GM19455 (cell line): ENCODE results near the gene AMER1.

Source experiments
- ATAC-seq: cut with Tn5 transposase; IDR thresholded peaks from one replicate; pipeline ENCODE4 v1.9.1; 2021; ENCODE audit not compliant: unreplicated experiment

AMER1 gene

GRCh38 chrX:64186974-64187761 lies 18.3 kb downstream of the AMER1 start:
- ATAC-seq = no peak

GRCh38 chrX:64184396-64184795 lies 21.1 kb downstream of the AMER1 start:
- no peak for ATAC-seq

- ATAC-seq = no peak
Observed at GRCh38 chrX:64182208-64182607, 23.3 kb downstream of the AMER1 start.

GRCh38 chrX:64176876-64177275 lies 28.6 kb downstream of the AMER1 start:
- ATAC-seq = no peak

GRCh38 chrX:64169988-64170387 lies 35.5 kb downstream of the AMER1 start:
- no peak for ATAC-seq

GRCh38 chrX:64152857-64153256 lies 52.7 kb downstream of the AMER1 start:
- ATAC-seq = no peak

GRCh38 chrX:64151911-64152310 lies 53.6 kb downstream of the AMER1 start:
- ATAC-seq = no peak

GRCh38 chrX:64150775-64151174 lies 54.7 kb downstream of the AMER1 start:
- no peak for ATAC-seq
